H1 (cell line): ENCODE data around the gene ROR1. TPM values are rescaled to one million over a fixed set of nuclear protein-coding genes. Genes with fewer than 3 reads are reported as not detected.

Experiments used
- CTCF ChIA-PET: fragments of 300-600 bp; sonication (Branson Sonifier 250); formaldehyde crosslinking; loops from one replicate; lab custom pipeline; 2021; ENCODE audit not compliant: partially characterized antibody; lab: Charles Lee
- POLR2A ChIA-PET: fragments of 300-600 bp; sonication (Branson Sonifier 250); formaldehyde crosslinking; loops from one replicate; lab custom pipeline; 2021; ENCODE audit warnings: inconsistent platforms; ENCODE audit not compliant: partially characterized antibody; lab: Charles Lee
- DNase-seq, 2 experiments: peaks; one replicate each; pipeline versions ENCODE4 v3.0.0 to v3.0.0-alpha.2; 2010 to 2022; ENCODE audit warnings: low spot score in 2 of 2, low read depth in 1 of 2, mixed read lengths in 1 of 2
- FAIRE-seq: peaks from 2 replicates; lab custom pipeline; 2011; peaks lifted over from hg19 to GRCh38; lab: Jason Lieb, UNC
- H2AFZ ChIP-seq: 2 replicates; pipeline ENCODE4 v1.8.1; 2012; ENCODE audit warnings: low read length, inconsistent platforms
- H2AK5ac ChIP-seq: 2 replicates; pipeline ENCODE4 v1.6.1; 2013; ENCODE audit warnings: low read depth, low read length
- H2BK120ac ChIP-seq: replicated peaks from 2 replicates; pipeline ENCODE3; 2013; ENCODE audit warnings: low read depth, low read length, inconsistent platforms
- H2BK12ac ChIP-seq: 2 replicates; pipeline ENCODE4 v1.6.1; 2013; ENCODE audit warnings: low read depth, low read length
- H2BK15ac ChIP-seq: 2 replicates; pipeline ENCODE4 v1.6.1; 2013; ENCODE audit warnings: low read length
- H2BK20ac ChIP-seq: 2 replicates; pipeline ENCODE4 v1.6.1; 2013; ENCODE audit warnings: low read length
- H2BK5ac ChIP-seq: 2 replicates; pipeline ENCODE4 v1.6.1; 2013; ENCODE audit warnings: low read depth, low read length
- H3K14ac ChIP-seq: 2 replicates; pipeline ENCODE4 v1.6.1; 2013; ENCODE audit warnings: inconsistent platforms; ENCODE audit not compliant: insufficient read length
- H3K18ac ChIP-seq: 2 replicates; pipeline ENCODE4 v1.6.1; 2013; ENCODE audit warnings: low read length; ENCODE audit errors: extremely low read depth
- H3K23ac ChIP-seq: 2 replicates; pipeline ENCODE4 v1.6.1; 2013; ENCODE audit warnings: inconsistent platforms; ENCODE audit not compliant: insufficient read length
- H3K23me2 ChIP-seq: 2 replicates; pipeline ENCODE4 v1.6.1; 2013; ENCODE audit warnings: low read depth, low read length
- H3K27ac ChIP-seq: 2 replicates; pipeline ENCODE4 v1.6.1; 2011; ENCODE audit warnings: low read depth, low read length, inconsistent platforms
- H3K27me3 ChIP-seq, 4 experiments: replicated peaks in 1 of 4; 1 replicate in 1 of 4; 2 replicates in 3 of 4; pipeline versions ENCODE4 v1.6.1 to v1.8.1; 2011 to 2013; ENCODE audit warnings: low read length in 3 of 4, mild to moderate bottlenecking in 3 of 4, inconsistent platforms in 2 of 4, mixed read lengths in 2 of 4, moderate library complexity in 1 of 4; ENCODE audit not compliant: control insufficient read depth in 3 of 4, insufficient read depth in 3 of 4; ENCODE audit errors: extremely low read depth in 1 of 4
- H3K36me3 ChIP-seq, 4 experiments: 2 replicates each; pipeline versions ENCODE4 v1.6.1 to v1.8.1; 2011 to 2013; ENCODE audit warnings: mild to moderate bottlenecking in 4 of 4, low read length in 3 of 4, moderate library complexity in 2 of 4, control low read depth in 1 of 4, inconsistent platforms in 1 of 4; ENCODE audit not compliant: insufficient read depth in 4 of 4, control insufficient read depth in 2 of 4
- H3K4ac ChIP-seq: replicated peaks from 2 replicates; pipeline ENCODE3; 2013; ENCODE audit warnings: low read length, low read depth, mixed read lengths, inconsistent platforms; ENCODE audit not compliant: insufficient read length
- H3K4me1 ChIP-seq, 4 experiments: replicated peaks in 1 of 4; 1 replicate in 1 of 4; 2 replicates in 3 of 4; pipeline versions ENCODE4 v1.6.1 to v1.8.1; 2011 to 2013; ENCODE audit warnings: low read length in 3 of 4, inconsistent platforms in 2 of 4, mixed read lengths in 1 of 4; ENCODE audit not compliant: insufficient read depth in 4 of 4, control insufficient read depth in 3 of 4
- H3K4me2 ChIP-seq, 2 experiments: 2 replicates each; pipeline versions ENCODE4 v1.6.1 to v1.8.1; 2011 to 2013; ENCODE audit warnings: low read depth in 2 of 2, low read length in 2 of 2, control low read depth in 1 of 2, inconsistent platforms in 1 of 2, mild to moderate bottlenecking in 1 of 2; ENCODE audit not compliant: insufficient read depth in 1 of 2
- H3K4me3 ChIP-seq, 4 experiments: fragments of 200-600, 300-600 bp in 1 of 4; sonication (generic), shearing (Covaris generic), sonication (Bioruptor Twin) in 1 of 4; 2 replicates each; pipeline versions ENCODE4 v1.5.1 to v1.8.1; 2011 to 2016; ENCODE audit warnings: low read length in 4 of 4, low read depth in 3 of 4, control low read depth in 2 of 4, inconsistent platforms in 2 of 4, mild to moderate bottlenecking in 2 of 4, mixed read lengths in 1 of 4, moderate library complexity in 1 of 4; ENCODE audit not compliant: insufficient read depth in 2 of 4; ENCODE audit errors: extremely low read depth in 1 of 4
- H3K56ac ChIP-seq: replicated peaks from 2 replicates; pipeline ENCODE3; 2013; ENCODE audit warnings: low read depth, mild to moderate bottlenecking, mixed read lengths, low read length, inconsistent platforms; ENCODE audit not compliant: insufficient read length
- H3K79me1 ChIP-seq: 2 replicates; pipeline ENCODE4 v1.6.1; 2013; ENCODE audit warnings: low read depth, low read length, control low read depth
- H3K79me2 ChIP-seq, 2 experiments: 2 replicates each; pipeline versions ENCODE4 v1.6.1 to v1.8.1; 2012 to 2013; ENCODE audit warnings: low read length in 2 of 2, mild to moderate bottlenecking in 2 of 2, inconsistent platforms in 1 of 2; ENCODE audit not compliant: insufficient read depth in 2 of 2, control insufficient read depth in 1 of 2
- H3K9ac ChIP-seq, 4 experiments: replicated peaks in 1 of 4; 1 replicate in 1 of 4; 2 replicates in 3 of 4; pipeline versions ENCODE4 v1.6.1 to v1.8.1; 2011 to 2013; ENCODE audit warnings: low read depth in 3 of 4, low read length in 3 of 4, control low read depth in 2 of 4, mild to moderate bottlenecking in 2 of 4, moderate library complexity in 2 of 4, inconsistent platforms in 1 of 4; ENCODE audit errors: extremely low read depth in 1 of 4
- H3K9me3 ChIP-seq, 2 experiments: 2 replicates each; pipeline versions ENCODE4 v1.6.1 to v1.8.1; 2012 to 2013; ENCODE audit warnings: mild to moderate bottlenecking in 2 of 2, moderate library complexity in 2 of 2, control low read depth in 1 of 2, inconsistent platforms in 1 of 2, low read depth in 1 of 2, low read length in 1 of 2, mixed read lengths in 1 of 2; ENCODE audit not compliant: insufficient read depth in 2 of 2
- H4K20me1 ChIP-seq, 2 experiments: replicated peaks in 1 of 2; 2 replicates each; pipeline versions ENCODE3 to v1.8.1; 2011 to 2013; ENCODE audit warnings: inconsistent platforms in 2 of 2, low read length in 2 of 2, mild to moderate bottlenecking in 1 of 2; ENCODE audit not compliant: insufficient read depth in 2 of 2, control insufficient read depth in 1 of 2
- H4K5ac ChIP-seq: 2 replicates; pipeline ENCODE4 v1.6.1; 2013; ENCODE audit warnings: low read length, low read depth, mixed read lengths, inconsistent platforms; ENCODE audit not compliant: insufficient read length
- H4K8ac ChIP-seq: 2 replicates; pipeline ENCODE4 v1.8.0; 2013; ENCODE audit warnings: mild to moderate bottlenecking, moderate library complexity, low read length, inconsistent platforms; ENCODE audit not compliant: insufficient read depth; ENCODE audit errors: extremely low read depth
- H4K91ac ChIP-seq: replicated peaks from 2 replicates; pipeline ENCODE3; 2013; ENCODE audit warnings: low read length, mixed read lengths, inconsistent platforms; ENCODE audit not compliant: insufficient read length
- BACH1 ChIP-seq: IDR thresholded peaks from 2 replicates; pipeline ENCODE4 v1.6.1; 2012; ENCODE audit warnings: low read length, improper control_type of control experiment
- CEBPB ChIP-seq: IDR thresholded peaks from 2 replicates; pipeline ENCODE4 v1.6.1; 2012; ENCODE audit warnings: low read depth, low read length
- EGR1 ChIP-seq: IDR thresholded peaks from 2 replicates; pipeline ENCODE4 v1.6.1; 2011; ENCODE audit warnings: low read depth, low read length, borderline replicate concordance
- FOSL1 ChIP-seq: IDR thresholded peaks from 2 replicates; pipeline ENCODE4 v1.6.1; 2011; ENCODE audit warnings: mild to moderate bottlenecking, low read depth, low read length, moderate library complexity; ENCODE audit not compliant: insufficient read depth
- GABPA ChIP-seq: IDR thresholded peaks from 2 replicates; pipeline ENCODE4 v1.6.1; 2011; ENCODE audit warnings: mild to moderate bottlenecking, low read length, moderate library complexity, borderline replicate concordance; ENCODE audit not compliant: insufficient read depth
- HDAC6 ChIP-seq: IDR thresholded peaks from one replicate; pipeline ENCODE4 v1.7.1; 2012; ENCODE audit warnings: low read depth, mild to moderate bottlenecking, inconsistent platforms, low read length, moderate library complexity
- NRF1 ChIP-seq: IDR thresholded peaks from 2 replicates; pipeline ENCODE4 v1.6.1; 2011; ENCODE audit warnings: mild to moderate bottlenecking, low read depth, low read length, improper control_type of control experiment
- PHF8 ChIP-seq: fragments of 200-600 bp; sonication (generic); conservative IDR thresholded peaks from 2 replicates; pipeline ENCODE4 v1.7.1; 2012; ENCODE audit warnings: low read depth, mild to moderate bottlenecking, inconsistent platforms, low read length, moderate library complexity
- RBBP5 ChIP-seq: IDR thresholded peaks from 2 replicates; pipeline ENCODE4 v1.7.1; 2012; ENCODE audit warnings: low read depth, mild to moderate bottlenecking, inconsistent platforms, low read length, moderate library complexity, borderline replicate concordance
- RFX5 ChIP-seq: IDR thresholded peaks from 2 replicates; pipeline ENCODE4 v1.6.1; 2011; ENCODE audit warnings: low read depth, low read length, improper control_type of control experiment, borderline replicate concordance
- TAF7 ChIP-seq: optimal IDR thresholded peaks from 2 replicates; pipeline ENCODE3; 2011; ENCODE audit warnings: low read depth, mild to moderate bottlenecking, inconsistent platforms, low read length, moderate library complexity, borderline replicate concordance
- WGBS, 2 experiments: shearing (Covaris generic) in 1 of 2; methylation state at CpG; one replicate each; pipeline versions ENCODE4 v1.1.6 to v1.1.7; 2013 to 2015; ENCODE audit warnings: low lambda C conversion rate in 2 of 2, mixed read lengths in 2 of 2, inconsistent platforms in 1 of 2, low coverage in 1 of 2, missing lambda C conversion rate in 1 of 2; ENCODE audit not compliant: insufficient replicate concordance in 2 of 2, insufficient coverage in 1 of 2, insufficient read length in 1 of 2; ENCODE audit errors: extremely low coverage in 1 of 2, missing lambda C conversion rate in 1 of 2; 5-methylcytosine and 5-hydroxymethylcytosine counted together
- polyA plus RNA-seq, 7 experiments: library from polyadenylated mRNA; depleted of rRNA in 3 of 7; stranded (reverse) in 5 of 7; unstranded in 2 of 7; fragments of >200 nt in 5 of 7; fragments of 200-250 nt in 2 of 7; gene quantifications; 1 replicate in 5 of 7; 2 replicates in 1 of 7; 4 replicates in 1 of 7; pipeline versions ENCODE4 v1.2.1 to v1.2.3, GENCODE V29; 2011 to 2013; ENCODE audit warnings: missing spikeins in 2 of 7, mixed read lengths in 2 of 7
- total RNA-seq: library from RNA; stranded (reverse); fragmentation: NEBNext Ultra II Directional; extraction: Animal tissue kit (Norgen Biotek cat#: 25700); gene quantifications from 2 replicates; pipeline ENCODE4 v1.2.1, GENCODE V29; 2021
- TF ChIP-seq, protein P1 (sequence below): IDR thresholded peaks from 2 replicates; pipeline ENCODE4 v1.6.1; 2012; ENCODE audit warnings: inconsistent platforms
- TF ChIP-seq, protein P2 (sequence below): IDR thresholded peaks from 2 replicates; pipeline ENCODE4 v1.6.1; 2012; ENCODE audit warnings: inconsistent platforms

The ROR1 gene
- total and polyA plus RNA-seq, 2 of the 8 experiments (the other 6 are each of a cell fraction or from before 2014, with no cell fraction given), result 33.6 to 73.6 TPM

DNA sequence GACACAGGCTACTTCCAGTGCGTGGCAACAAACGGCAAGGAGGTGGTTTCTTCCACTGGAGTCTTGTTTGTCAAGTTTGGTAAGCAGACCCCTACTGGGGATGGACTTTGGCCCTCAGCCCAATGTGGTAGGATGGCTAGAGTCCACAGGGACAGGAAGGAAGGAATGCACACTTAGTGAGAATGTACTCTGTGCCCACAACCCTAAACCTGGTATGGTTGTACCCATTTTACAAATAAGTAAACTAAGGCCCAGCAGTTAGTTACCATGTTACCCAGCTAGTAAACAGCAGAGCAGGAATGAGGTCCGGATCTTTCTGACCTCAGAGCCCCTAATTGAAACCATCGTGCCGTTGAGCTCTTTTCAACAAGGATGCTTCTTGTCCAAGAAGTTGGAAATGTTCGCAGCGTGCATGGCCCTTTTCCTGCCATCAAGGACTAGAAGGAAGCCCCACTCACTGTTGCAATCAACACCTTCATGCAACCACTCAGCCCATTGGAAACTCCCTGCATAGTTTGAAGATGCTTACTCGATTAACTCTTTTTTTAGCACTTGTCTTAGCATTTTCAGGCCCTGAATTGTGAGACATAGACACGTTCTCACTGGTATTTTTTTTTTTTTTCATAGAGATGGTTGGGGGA, 276.2 kb downstream of the ROR1 start:
- H2BK12ac ChIP-seq, result no peak overlapping the region
- no peak overlapping the region for H3K4ac ChIP-seq
- H2BK20ac ChIP-seq, result no peak overlapping the region
- no peak overlapping the region for H2BK5ac ChIP-seq
- no peak overlapping the region for H3K27ac ChIP-seq
- H3K14ac ChIP-seq, result no peak overlapping the region
- DNase-seq (no peak), FAIRE-seq (no peak)
- no peak overlapping the region for H3K18ac ChIP-seq
- CTCF ChIA-PET, result no interaction called here
- no peak overlapping the region for H2AFZ ChIP-seq
- H3K4me3 ChIP-seq, result no peak overlapping the region
- H3K36me3 ChIP-seq, result peaks cover 0 to 9% (median 0%) of the 10 kb centered on the region in 4 experiments; a peak in 1 of 8 replicates
- no peak overlapping the region for H2BK120ac ChIP-seq
- no peak overlapping the region for H4K91ac ChIP-seq
- H3K23ac ChIP-seq, result no peak overlapping the region
- no peak overlapping the region for H3K4me2 ChIP-seq
- H3K9me3 ChIP-seq, result no peaks in the 10 kb centered on the region
- H3K23me2 ChIP-seq, result no peaks in the 10 kb centered on the region
- no peak overlapping the region for H2AK5ac ChIP-seq
- H4K5ac ChIP-seq, result no peak overlapping the region
- peaks cover 3 to 18% (median 14%) of the 10 kb centered on the region in 4 experiments for H3K4me1 ChIP-seq
- no peaks in the 10 kb centered on the region for H3K27me3 ChIP-seq
- POLR2A ChIA-PET, result no interaction called here
- H2BK15ac ChIP-seq, result no peak overlapping the region
- peaks cover 5% of the 10 kb centered on the region in 2 experiments for H4K20me1 ChIP-seq
- H3K9ac ChIP-seq, result no peak overlapping the region
- H3K56ac ChIP-seq, result no peak overlapping the region
- WGBS, 2 experiments, result 90% methylated on average over 9 of the region's 9 CpGs; no CpG with 5 or more reads in 1 of the 2 experiments
- peaks cover 0 to 27% of the 10 kb centered on the region in 2 experiments; a peak in 2 of 4 replicates for H3K79me2 ChIP-seq
- no peak overlapping the region for H4K8ac ChIP-seq
- H3K79me1 ChIP-seq, result peaks cover 3% of the 10 kb centered on the region; the same call in 1 of the 2 replicates
- TF ChIP-seq FOSL1 (no peak), NRF1 (no peak), GABPA (no peak), PHF8 (no peak), BACH1 (no peak), HDAC6 (no peak), CEBPB (no peak), RBBP5 (no peak), RFX5 (no peak), TAF7 (no peak), EGR1 (no peak)
- TF ChIP-seq, protein P1, sequence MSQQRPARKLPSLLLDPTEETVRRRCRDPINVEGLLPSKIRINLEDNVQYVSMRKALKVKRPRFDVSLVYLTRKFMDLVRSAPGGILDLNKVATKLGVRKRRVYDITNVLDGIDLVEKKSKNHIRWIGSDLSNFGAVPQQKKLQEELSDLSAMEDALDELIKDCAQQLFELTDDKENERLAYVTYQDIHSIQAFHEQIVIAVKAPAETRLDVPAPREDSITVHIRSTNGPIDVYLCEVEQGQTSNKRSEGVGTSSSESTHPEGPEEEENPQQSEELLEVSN, result no peak
- TF ChIP-seq, protein P2, sequence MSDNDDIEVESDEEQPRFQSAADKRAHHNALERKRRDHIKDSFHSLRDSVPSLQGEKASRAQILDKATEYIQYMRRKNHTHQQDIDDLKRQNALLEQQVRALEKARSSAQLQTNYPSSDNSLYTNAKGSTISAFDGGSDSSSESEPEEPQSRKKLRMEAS, result no peak
